ENCODE measurements around the gene DCST1. TPM values are rescaled to one million over a fixed set of nuclear protein-coding genes. Genes with fewer than 3 reads are reported as not detected.

Gene DCST1
- polyA plus RNA-seq, 1 experiment, result not detected

- Histone ChIP-seq H3K4me3 (ENCODE audit: low read depth, low read length) (no peak overlapping the region), H3K9me3 (ENCODE audit: control insufficient read depth, insufficient read depth, low read length) (no peaks in the 10 kb centered on the region), H3K27me3 (ENCODE audit: control insufficient read depth, insufficient read depth, low read length) (no peaks in the 10 kb centered on the region), H3K27ac (ENCODE audit: low read depth, low read length) (no peak overlapping the region)
- POLR2A ChIA-PET, result interaction anchor here (0.7 kb wide), 1 partner anchor 782 kb away, joined by 12 read pairs; no protein-coding TSS in a partner anchor
- CTCF ChIA-PET, result interaction anchor here (0.6 to 1.0 kb wide), 3 partner anchors 17 to 263 kb away, joined by 3 to 4 read pairs (median 3); no protein-coding TSS in a partner anchor
- no peak for TF ChIP-seq CTCF (IDR thresholded peaks at IDR 0.05; ENCODE audit: low read depth, low read length)
- no peak for DNase-seq (ENCODE audit: low read depth, low spot score)
These were observed 20.6 kb upstream of the DCST1 start for GRCh38 chr1:155012776-155013602.

- Histone ChIP-seq H3K27me3 (ENCODE audit: control insufficient read depth, insufficient read depth, low read length) (no peaks in the 10 kb centered on the region), H3K4me3 (ENCODE audit: low read depth, low read length) (no peak overlapping the region), H3K9me3 (ENCODE audit: control insufficient read depth, insufficient read depth, low read length) (no peaks in the 10 kb centered on the region), H3K27ac (ENCODE audit: low read depth, low read length) (no peak overlapping the region)
- ChIA-PET CTCF (no interaction called here), POLR2A (no interaction called here)
- DNase-seq (ENCODE audit: low read depth, low spot score), result no peak
- TF ChIP-seq CTCF (IDR thresholded peaks at IDR 0.05; ENCODE audit: low read depth, low read length), result no peak
These were observed 20.0 kb upstream of the DCST1 start for GRCh38 chr1:155013632-155014031.

- no peak for TF ChIP-seq CTCF (IDR thresholded peaks at IDR 0.05; ENCODE audit: low read depth, low read length)
- no peaks in the 10 kb centered on the region for H3K9me3 ChIP-seq (ENCODE audit: control insufficient read depth, insufficient read depth, low read length)
- CTCF ChIA-PET, result interaction anchor here (1.3 to 3.1 kb wide), 3 partner anchors 16 to 29 kb away, joined by 4 to 32 read pairs (median 20); no protein-coding TSS in a partner anchor
- POLR2A ChIA-PET, result no interaction called here
- no peaks in the 10 kb centered on the region for H3K27me3 ChIP-seq (ENCODE audit: control insufficient read depth, insufficient read depth, low read length)
- no peak for DNase-seq (ENCODE audit: low read depth, low spot score)
- H3K27ac ChIP-seq (ENCODE audit: low read depth, low read length), result no peak overlapping the region
- H3K4me3 ChIP-seq (ENCODE audit: low read depth, low read length), result no peak overlapping the region
These were observed 18.7 kb upstream of the DCST1 start for GRCh38 chr1:155014709-155015508.

GRCh38 chr1:155015527-155016230 lies 17.9 kb upstream of the DCST1 start:
- H3K9me3 ChIP-seq (ENCODE audit: control insufficient read depth, insufficient read depth, low read length), result no peaks in the 10 kb centered on the region
- POLR2A ChIA-PET, result no interaction called here
- CTCF ChIA-PET, result interaction anchor here (1.0 to 3.6 kb wide), 8 partner anchors 8 to 60 kb away, joined by 4 to 38 read pairs (median 16); partner anchors contain the start of genes PBXIP1 and PYGO2
- H3K4me3 ChIP-seq (ENCODE audit: low read depth, low read length), result no peak overlapping the region
- H3K27ac ChIP-seq (ENCODE audit: low read depth, low read length), result no peak overlapping the region
- no peak for DNase-seq (ENCODE audit: low read depth, low spot score)
- H3K27me3 ChIP-seq (ENCODE audit: control insufficient read depth, insufficient read depth, low read length), result no peaks in the 10 kb centered on the region
- TF ChIP-seq CTCF (IDR thresholded peaks at IDR 0.05; ENCODE audit: low read depth, low read length), result no peak
